IPS DF 6.9 (cell line): ENCODE measurements around the gene RAVER1.
"Not testable (repeated sequence)": the region's sequence is repeated elsewhere in the genome, so short reads cannot be mapped to it uniquely, and the experiment has no call there.

Experiments
- DNase-seq: peaks from one replicate; pipeline ENCODE4 v3.0.0-alpha.2; 2013; ENCODE audit warnings: low read depth, low spot score
- H3K27ac ChIP-seq: one replicate; pipeline ENCODE4 v1.5.1; 2013; ENCODE audit warnings: low read length, control low read depth
- H3K27me3 ChIP-seq: 2 replicates; pipeline ENCODE4 v1.6.1; 2013; ENCODE audit warnings: mild to moderate bottlenecking, low read length; ENCODE audit not compliant: control insufficient read depth, insufficient read depth
- H3K36me3 ChIP-seq: 2 replicates; pipeline ENCODE4 v1.6.1; 2013; ENCODE audit warnings: low read length; ENCODE audit not compliant: control insufficient read depth, insufficient read depth
- H3K4me1 ChIP-seq: 2 replicates; pipeline ENCODE4 v1.6.1; 2013; ENCODE audit warnings: low read length; ENCODE audit not compliant: control insufficient read depth, insufficient read depth
- H3K4me3 ChIP-seq: 2 replicates; pipeline ENCODE4 v1.5.1; 2013; ENCODE audit warnings: mild to moderate bottlenecking, low read length
- H3K9me3 ChIP-seq: 2 replicates; pipeline ENCODE4 v1.6.1; 2013; ENCODE audit warnings: low read length, inconsistent platforms; ENCODE audit not compliant: control insufficient read depth, insufficient read depth
- WGBS: extraction: QIAGEN DNeasy Blood & Tissue Kit; methylation state at CpG from one replicate; pipeline ENCODE4 v1.1.7; 2013; ENCODE audit warnings: mixed read lengths, missing lambda C conversion rate; ENCODE audit not compliant: insufficient read length, insufficient coverage; 5-methylcytosine and 5-hydroxymethylcytosine counted together

Gene RAVER1

DNA sequence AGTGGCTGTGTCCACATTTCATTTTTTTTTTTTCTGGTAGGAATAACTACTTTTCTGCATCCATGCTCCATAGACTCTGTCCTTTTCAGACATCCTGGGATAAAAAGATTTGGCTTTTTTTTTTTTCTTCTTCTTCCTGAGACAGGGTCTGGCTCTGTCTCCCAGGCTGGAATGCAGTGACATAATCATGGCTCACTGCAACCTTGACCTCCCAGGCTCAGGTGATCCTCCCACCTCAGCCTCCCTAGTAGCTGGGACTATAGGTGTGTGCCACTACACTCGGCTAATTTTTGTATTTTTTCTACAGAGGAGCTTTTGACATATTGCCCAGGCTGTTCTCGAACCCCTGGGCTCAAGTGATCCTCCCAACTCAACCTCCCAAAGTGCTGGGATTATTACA lies 10.2 kb upstream of the RAVER1 start:
- H3K4me1 ChIP-seq = peaks cover 11% of the 10 kb centered on the region
- no peak overlapping the region for H3K4me3 ChIP-seq
- no CpG with 5 or more reads among the region's 2 CpGs for WGBS
- no peaks in the 10 kb centered on the region for H3K27me3 ChIP-seq
- no peaks in the 10 kb centered on the region for H3K36me3 ChIP-seq
- no peak for DNase-seq
- H3K27ac ChIP-seq = no peak overlapping the region
- no peaks in the 10 kb centered on the region for H3K9me3 ChIP-seq

DNA sequence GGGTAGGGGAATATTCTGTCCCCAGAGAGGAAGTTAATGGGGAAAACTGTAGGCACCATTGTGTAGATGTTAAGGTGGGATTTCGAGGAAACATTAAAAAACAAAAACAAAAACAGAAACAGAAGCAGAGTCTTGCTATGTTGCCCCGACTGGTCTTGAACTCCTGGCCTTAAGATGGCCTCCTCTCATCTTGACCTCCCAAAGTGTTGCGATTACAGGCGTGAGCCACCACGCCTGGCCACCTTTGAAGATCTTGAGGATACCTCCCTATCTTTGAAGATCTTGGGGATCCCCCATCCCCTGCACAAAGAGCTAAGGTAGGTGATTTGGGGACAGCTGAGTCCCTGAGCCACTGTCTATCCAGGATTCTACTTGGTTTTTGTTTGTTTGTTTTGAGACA lies 6.6 kb upstream of the RAVER1 start:
- no peak for DNase-seq
- Histone ChIP-seq H3K27me3 (no peaks in the 10 kb centered on the region), H3K9me3 (no peaks in the 10 kb centered on the region), H3K36me3 (no peaks in the 10 kb centered on the region), H3K4me1 (peaks cover 12% of the 10 kb centered on the region), H3K4me3 (no peak overlapping the region), H3K27ac (no peak overlapping the region)
- no CpG with 5 or more reads among the region's 5 CpGs for WGBS

DNA sequence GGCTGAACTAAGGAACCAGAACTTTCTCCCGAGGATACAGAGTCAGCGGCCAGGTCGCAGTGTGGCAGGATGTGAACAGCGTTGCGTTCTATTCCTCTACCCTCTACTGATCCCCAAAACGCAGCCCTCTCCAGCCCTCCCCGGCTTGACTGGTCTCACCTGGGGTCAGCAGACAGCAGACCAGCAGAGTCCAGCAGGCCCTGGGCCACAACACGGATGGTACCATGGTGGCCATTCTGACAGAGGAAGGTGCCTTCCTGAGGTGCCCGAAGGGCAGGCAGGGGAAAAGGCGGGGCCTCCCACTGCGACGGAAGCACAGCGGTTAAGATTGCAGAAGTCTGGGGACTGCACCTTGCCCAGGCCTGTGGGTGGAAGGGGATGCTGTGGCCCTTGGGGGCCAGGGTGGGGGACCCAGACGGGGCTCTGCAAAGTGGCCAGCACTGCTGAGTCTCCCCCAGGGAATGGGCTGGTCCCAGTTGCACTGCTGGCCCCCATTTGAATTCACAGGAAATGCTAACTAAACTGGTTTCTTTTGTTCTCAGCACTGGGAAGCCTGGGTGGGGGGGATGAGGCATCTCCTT lies 6.1 kb upstream of the RAVER1 start, which contains the start of gene ICAM3:
ICAM3 (minus strand) TSS at position 245 of the 581 bp plus-strand sequence; CDS start at position 235, 10 bp downstream.
- no peak within 1 kb of the TSS for H3K4me3 ChIP-seq
- H3K27ac ChIP-seq = no peak within 1 kb of the TSS
- H3K36me3 ChIP-seq = no peaks in the 10 kb centered on the region
- no peaks in the 10 kb centered on the region for H3K27me3 ChIP-seq
- no peak for DNase-seq
- peaks cover 14% of the 10 kb centered on the region for H3K4me1 ChIP-seq
- WGBS = no CpG with 5 or more reads among the region's 14 CpGs
- H3K9me3 ChIP-seq = no peaks in the 10 kb centered on the region

DNA sequence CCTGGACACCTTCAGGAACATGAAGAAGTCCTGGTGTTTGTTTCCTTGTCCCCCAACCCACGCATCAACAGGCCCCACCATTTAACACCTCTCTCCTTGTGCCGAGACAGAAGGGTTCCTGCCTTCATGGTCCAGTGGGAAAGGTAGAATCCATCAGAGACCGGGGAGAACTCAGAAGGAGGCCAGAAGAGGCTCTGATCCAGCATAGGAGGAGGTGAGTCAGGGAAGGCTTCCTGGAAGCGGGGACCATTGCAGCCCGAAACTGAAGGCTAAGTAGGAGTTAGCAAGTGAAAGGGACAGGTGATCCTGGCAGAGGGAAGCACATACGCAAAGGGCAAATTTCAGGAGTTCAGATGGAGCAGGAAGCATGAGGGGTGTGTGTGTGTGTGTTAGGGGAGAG lies 5.6 kb upstream of the RAVER1 start:
- Histone ChIP-seq H3K4me3 (no peak overlapping the region), H3K36me3 (no peaks in the 10 kb centered on the region), H3K9me3 (no peaks in the 10 kb centered on the region), H3K4me1 (peaks cover 15% of the 10 kb centered on the region), H3K27me3 (no peaks in the 10 kb centered on the region), H3K27ac (no peak overlapping the region)
- no CpG with 5 or more reads among the region's 6 CpGs for WGBS
- no peak for DNase-seq

DNA sequence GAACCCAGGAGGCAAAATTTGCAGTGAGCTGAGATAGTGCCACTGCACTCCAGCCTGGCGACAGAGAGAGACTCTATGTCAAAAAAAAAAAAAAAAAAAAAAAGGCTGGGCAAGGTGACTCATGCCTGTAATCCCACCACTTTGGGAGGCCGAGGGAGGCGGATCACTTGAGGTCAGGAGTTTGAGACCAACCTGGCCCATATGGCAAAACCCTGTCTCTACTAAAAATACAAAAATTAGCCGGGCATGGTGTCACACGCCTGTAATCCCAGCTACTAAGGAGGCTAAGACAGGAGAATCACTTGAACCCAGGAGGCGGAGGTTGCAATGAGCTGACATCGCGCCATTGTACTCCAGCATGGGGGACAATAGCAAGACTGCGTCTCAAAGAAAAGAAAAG lies 3.4 kb upstream of the RAVER1 start:
- no CpG with 5 or more reads among the region's 9 CpGs for WGBS
- H3K4me1 ChIP-seq = peaks cover 18% of the 10 kb centered on the region
- not testable (repeated sequence) for DNase-seq

DNA sequence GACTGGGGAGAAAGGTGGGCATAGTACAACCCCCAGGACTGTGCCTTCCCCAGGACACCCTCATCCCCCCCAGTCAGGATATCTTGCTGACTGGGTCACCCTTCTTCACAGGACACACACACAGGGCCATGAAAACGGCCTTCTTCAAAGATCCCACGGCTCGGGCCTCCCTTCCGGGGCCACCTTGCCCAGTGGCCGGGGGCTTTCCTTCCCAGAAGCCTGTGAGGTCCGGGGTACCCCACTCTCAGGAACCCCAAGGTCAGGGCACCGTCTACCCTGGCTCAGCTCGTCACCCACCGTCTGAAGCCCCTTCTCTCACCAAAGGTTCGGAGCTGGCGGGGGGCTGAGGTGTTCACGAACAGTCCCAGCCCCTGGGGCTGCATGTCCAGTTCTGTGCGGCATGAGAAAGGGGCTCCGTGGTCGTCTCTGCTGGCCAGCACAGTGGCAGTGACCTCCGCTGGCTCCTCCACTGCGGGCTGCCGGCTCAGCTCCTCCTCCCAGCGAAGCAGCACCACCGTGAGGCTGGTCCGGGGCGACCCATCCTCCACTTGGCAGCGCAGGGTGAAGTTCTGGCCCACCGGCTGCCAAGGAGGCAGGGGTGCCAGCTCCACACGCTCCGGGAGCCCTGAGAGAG lies 2.1 kb upstream of the RAVER1 start:
- no peaks in the 10 kb centered on the region for H3K9me3 ChIP-seq
- H3K36me3 ChIP-seq = no peaks in the 10 kb centered on the region; the same call in 1 of the 2 replicates
- no peak overlapping the region for H3K27ac ChIP-seq
- no peak overlapping the region; the same call in 1 of the 2 replicates for H3K4me3 ChIP-seq
- no peaks in the 10 kb centered on the region for H3K27me3 ChIP-seq
- H3K4me1 ChIP-seq = peaks cover 18% of the 10 kb centered on the region
- no CpG with 5 or more reads among the region's 26 CpGs for WGBS
- no peak for DNase-seq

More for the DNA sequence above, 3.4 kb upstream of the RAVER1 start:
- H3K27ac ChIP-seq, H3K9me3 ChIP-seq, H3K4me3 ChIP-seq, H3K36me3 ChIP-seq, H3K27me3 ChIP-seq: not testable (repeated sequence)

DNA sequence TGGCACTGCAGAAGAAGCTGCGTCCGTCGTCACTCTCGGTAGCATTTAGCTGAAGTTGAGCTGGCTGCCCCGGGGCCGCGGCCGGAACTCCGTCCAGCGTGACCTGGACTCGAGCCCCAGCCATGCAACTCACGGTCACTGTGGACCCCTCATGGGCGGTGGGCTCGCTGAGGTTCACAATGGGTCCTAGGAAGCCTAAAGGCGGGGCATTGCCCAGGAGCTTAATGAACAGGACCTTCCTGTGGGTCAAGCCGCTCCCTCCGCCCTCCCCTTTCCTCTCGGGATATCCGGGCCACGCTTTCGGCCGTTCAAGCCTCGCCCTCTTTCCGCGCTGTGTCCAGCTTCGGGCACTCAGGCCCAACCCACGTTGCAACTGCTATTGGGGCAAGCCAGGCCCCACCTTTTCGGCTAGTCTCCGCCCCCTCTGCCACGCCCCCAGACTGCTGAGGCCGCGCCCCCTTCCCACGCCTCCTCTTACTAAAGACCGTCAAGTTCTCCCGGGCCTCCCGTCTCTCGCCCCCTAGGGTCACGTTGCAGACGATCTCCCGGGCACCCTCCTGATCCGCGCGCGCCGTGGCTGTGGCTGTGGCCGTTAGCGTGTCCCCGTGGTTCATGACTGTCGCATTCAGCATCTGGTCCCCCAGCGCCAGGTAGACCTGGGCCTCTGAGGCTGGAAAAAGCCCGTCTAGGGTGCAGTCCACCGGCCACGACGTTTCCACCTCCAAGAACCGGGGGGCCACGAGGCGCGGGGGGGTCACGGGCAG lies 1.4 kb upstream of the RAVER1 start:
- no peaks in the 10 kb centered on the region for H3K9me3 ChIP-seq
- peak overlapping the region; percentile 95; the same call in 1 of the 2 replicates for H3K4me3 ChIP-seq
- no peaks in the 10 kb centered on the region for H3K27me3 ChIP-seq
- no CpG with 5 or more reads among the region's 59 CpGs for WGBS
- no peak overlapping the region for H3K27ac ChIP-seq
- peaks cover 5% of the 10 kb centered on the region for H3K36me3 ChIP-seq
- DNase-seq = no peak
- peaks cover 18% of the 10 kb centered on the region for H3K4me1 ChIP-seq

DNA sequence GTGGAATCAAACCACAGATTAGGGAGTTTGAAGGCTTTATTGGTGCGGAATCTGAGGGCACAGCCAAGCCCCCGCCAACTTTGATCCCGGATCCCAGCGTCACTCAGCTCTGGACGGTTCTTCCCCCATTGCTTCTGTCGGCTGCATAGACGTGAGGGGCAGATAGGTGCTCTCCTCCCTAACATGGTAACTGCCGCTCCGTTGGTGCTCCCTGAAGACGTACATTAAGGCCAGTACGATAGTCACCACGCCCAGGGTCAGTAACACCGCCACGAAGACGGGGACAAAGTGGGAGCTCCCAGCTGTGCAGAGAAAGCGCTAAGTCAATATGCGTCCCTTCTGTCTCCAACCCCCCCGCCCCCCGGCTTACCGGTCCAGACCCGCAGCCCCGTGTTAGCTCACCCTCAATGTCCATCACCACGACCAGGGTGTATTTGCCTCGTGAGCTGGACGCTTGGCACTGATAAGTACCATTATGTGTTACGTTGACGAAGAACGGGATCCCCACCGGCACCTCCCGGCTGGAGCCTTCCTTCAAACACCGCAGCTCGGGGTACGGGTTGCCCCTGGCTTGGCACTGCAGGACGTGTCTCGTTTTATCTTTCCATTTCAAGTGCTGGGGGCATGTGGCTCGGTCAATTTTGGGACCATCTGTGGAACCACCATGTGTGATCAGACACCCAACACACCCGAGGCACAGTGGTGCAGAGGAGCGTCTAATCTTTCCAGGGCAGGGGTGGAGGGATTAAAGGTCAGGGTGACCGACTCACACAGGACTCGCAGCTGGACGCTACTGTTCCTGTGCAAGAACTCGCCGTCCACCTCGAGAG lies 644 bp upstream of the RAVER1 start:
- Histone ChIP-seq H3K27me3 (no peaks in the 10 kb centered on the region), H3K4me3 (peak overlapping the region; percentile 95; the same call in 1 of the 2 replicates), H3K36me3 (peaks cover 12% of the 10 kb centered on the region), H3K27ac (no peak overlapping the region), H3K9me3 (no peaks in the 10 kb centered on the region), H3K4me1 (peaks cover 10% of the 10 kb centered on the region)
- no peak for DNase-seq
- WGBS = no CpG with 5 or more reads among the region's 44 CpGs

DNA sequence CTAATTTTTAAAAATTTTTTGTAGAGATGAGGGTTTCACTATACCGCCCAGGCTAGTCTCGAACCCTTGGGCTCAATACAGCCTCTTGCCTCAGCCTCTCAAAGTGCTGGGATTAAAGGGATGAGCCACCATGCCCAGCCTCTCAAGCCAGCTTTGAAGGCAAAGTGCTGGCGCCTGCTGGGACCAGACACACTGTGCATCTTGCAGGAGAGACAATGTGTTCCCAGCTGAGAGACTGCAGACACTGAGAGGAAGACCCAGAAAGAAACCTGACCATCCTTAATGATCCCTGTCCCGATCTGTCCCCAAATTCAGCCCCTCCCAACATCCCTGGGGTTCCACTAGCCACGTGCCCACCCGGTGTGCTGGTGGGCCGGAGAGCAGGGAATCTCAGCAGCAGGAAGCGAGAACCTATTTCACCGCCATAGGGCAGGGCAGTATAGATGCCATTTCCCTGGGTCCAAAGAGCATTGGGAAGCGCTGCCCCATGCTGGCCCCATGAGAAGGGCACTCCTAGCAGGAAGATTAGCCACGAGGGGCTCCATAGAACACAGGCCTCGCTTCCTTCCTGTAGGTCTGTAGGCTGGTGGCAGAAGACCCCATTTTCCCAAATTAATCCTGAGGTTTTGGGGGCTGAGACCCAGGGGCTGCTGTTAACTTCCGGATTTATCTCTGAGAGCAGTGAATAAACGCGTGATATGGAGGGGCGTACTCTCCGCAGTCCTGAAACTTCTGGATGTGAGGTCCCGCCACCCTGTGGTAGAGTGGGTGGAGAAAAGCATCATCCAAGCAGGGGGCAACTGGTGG lies 968 bp downstream of the RAVER1 start:
- WGBS = no CpG with 5 or more reads among the region's 18 CpGs
- Histone ChIP-seq H3K27ac (no peak overlapping the region), H3K4me1 (peaks cover 6% of the 10 kb centered on the region), H3K9me3 (no peaks in the 10 kb centered on the region), H3K36me3 (peaks cover 26% of the 10 kb centered on the region), H3K27me3 (no peaks in the 10 kb centered on the region), H3K4me3 (peak overlapping the region; percentile 95; the same call in 1 of the 2 replicates)
- DNase-seq = no peak
